Measurements from ENCODE around the gene PIGQ.

DNA sequence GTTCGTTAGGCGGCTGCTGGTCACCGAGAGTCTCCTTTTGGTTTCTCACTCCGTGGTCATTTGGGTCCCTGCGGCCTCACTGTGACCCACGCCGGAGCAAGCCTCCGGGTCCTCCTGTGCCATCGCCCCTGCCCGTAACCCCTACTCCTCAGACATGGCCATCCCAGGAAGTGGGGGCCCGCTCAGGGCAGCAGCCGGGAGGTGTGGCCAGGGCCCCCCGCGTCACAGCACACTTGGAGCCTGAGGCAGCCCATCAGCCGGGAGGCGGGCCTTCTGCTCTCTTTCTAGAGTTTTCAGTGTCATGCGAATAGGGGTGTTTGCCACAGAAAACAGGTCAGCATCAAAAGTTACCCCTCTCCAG, 53.1 kb downstream of the PIGQ start:
- TF ChIP-seq GATA2 (IDR thresholded peaks at IDR 0.05; ENCODE audit: low read depth, low read length), result no peak
- no peak for TF ChIP-seq GATA3 (IDR thresholded peaks at IDR 0.05; ENCODE audit: low read depth, low read length)

Data from SH-SY5Y (cell line).